ENCODE results near the gene PLA2G12B. TPM values are rescaled to one million over a fixed set of nuclear protein-coding genes. Genes with fewer than 3 reads are reported as not detected.
A peak's percentile ranks its signal among the peaks of the same experiment; 100 is the strongest.
"Not testable (repeated sequence)": the region's sequence is repeated elsewhere in the genome, so short reads cannot be mapped to it uniquely, and the experiment has no call there.

PLA2G12B gene
- total RNA-seq, 1 donor from 2014 or later, result 0.17 TPM

DNA sequence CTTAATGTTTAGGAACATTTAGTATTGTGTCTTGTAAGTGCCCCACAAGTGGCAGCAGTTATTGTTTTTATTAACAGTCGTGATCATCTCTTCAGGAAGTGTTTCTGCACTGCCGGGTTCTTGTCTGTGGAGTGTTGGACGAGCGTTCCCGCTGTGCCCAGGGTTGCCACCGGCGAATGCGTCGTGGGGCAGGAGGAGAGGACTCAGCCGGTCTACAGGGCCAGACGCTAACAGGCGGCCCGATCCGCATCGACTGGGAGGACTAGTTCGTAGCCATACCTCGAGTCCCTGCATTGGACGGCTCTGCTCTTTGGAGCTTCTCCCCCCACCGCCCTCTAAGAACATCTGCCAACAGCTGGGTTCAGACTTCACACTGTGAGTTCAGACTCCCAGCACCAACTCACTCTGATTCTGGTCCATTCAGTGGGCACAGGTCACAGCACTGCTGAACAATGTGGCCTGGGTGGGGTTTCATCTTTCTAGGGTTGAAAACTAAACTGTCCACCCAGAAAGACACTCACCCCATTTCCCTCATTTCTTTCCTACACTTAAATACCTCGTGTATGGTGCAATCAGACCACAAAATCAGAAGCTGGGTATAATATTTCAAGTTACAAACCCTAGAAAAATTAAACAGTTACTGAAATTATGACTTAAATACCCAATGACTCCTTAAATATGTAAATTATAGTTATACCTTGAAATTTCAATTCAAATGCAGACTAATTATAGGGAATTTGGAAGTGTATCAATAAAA lies 22.2 kb downstream of the PLA2G12B start:
- no peak for DNase-seq

DNA sequence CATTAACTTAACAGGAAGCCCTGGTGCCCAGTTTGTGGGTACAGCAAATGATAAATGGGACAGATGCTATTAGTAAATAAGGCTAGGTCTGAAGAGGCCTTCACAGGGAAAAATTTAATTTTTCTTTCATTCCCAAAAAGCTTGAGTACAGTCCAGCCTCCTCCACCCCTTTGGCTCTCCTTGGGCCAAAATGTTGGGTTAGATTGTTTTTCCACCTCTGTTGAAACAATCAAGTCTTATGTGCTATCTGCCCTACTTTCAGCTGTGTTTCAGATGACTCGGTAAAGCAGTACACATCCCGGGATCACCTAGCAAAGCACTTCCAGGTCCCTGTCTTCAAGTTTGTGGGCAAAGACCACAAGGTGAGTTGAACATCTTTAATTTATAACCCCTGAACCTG lies 24.3 kb downstream of the PLA2G12B start:
- no peak for DNase-seq

DNA sequence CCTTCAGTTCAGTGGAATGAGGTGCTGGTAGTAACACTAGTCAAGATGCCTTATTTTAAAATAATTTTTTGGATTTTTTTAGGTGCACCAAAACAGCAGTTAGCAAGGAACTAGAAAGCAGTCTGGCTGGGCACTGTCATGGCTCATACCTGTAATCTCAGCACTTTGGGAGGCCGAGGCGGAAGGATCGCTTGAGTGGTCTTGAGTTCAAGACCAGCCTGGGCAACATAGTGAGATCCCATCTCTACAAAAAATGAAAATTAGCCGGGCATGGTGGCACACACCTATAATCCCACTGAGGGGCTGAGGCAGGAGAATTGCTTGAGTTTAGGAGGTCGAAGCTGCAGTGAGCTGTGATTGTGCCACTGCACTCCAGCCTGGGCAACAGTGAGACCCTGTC lies 25.8 kb downstream of the PLA2G12B start:
- no peak for DNase-seq

DNA sequence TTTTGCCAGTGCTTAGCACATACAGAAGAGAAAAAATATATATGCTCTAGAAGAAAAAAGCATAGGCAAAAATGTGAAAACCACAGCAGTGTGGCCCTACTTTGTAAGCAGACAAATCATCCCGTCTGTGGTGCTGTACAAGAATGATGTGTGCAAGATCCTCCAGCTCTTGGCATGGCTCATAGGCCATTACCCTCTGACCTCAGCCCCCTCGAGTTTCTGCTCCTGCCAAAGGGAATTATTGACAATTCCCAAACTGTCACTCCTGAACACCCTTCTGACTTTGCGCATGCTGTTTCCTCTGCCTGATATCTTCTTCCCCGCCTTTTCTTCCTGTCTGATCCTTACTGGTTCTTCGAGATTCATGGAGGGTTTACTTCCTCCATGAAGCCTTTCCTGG lies 27.1 kb downstream of the PLA2G12B start:
- DNase-seq, result no peak

DNA sequence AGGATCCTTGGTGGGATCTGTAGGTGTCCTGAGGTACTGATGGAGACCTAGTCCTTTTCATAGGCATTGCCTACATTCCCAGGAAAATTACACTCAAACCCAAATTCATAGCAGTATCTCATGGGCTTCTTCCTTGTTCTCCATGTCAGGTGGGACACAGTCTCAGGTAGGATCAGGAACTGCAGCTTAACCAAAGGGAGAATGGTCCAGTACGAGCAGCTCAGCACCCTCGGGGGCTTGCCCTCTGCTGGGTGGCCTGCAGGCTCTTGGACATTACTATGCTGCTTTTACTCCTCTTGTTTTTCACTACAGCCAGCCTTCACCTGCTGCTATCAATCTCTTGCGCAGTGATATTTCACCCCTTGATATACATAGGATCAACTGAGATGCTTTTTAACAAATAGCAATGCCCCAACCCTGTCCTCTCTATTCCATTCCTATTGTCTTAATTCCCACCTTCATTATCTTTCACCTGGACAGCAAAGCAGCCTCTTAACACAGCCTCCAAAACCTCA lies 28.6 kb downstream of the PLA2G12B start:
- no peak for DNase-seq

DNA sequence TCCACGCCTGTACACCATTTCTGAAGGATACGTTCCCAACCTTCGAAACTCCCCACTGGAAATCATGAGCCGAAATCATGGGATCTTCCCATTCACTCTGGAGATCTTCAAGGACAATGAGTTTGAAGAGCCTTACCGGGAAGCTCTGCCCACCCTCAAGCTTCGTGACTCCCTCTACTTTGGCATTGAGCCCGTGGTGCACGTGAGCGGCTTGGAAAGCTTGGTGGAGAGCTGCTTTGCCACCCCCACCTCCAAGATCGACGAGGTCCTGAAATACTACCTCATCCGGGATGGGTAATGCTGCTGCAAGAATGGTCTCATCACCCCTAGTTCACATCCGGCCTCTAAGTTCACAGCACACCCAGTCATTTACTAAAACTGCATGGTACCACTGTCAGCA lies 30.3 kb downstream of the PLA2G12B start:
- DNase-seq, result no peak

DNA sequence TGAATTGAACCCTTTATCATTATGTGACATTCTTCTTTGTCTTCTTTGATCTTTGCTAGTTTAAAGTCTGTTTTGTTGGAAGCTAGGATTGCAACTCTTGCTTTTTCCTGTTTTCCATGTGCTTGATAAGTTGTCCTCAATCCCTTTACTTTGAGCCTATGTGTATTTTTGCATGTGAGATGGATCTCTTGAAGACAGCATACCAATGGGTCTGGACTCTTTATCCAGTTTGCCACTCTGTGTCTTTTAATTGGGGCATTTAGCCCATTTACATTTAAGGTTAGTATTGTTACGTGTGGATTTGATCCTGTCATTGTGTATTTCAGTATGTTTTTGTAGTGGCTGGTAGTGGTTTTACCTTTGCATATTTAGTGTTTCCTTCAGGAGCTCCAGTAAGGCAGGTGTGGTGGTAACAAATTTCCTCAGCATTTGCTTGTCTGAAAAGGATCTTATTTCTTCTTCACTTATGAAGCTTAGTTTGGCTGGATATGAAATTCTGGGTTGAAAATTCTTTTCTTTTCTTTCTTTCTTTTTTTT lies 33.4 kb downstream of the PLA2G12B start:
- not testable (repeated sequence) for DNase-seq

DNA sequence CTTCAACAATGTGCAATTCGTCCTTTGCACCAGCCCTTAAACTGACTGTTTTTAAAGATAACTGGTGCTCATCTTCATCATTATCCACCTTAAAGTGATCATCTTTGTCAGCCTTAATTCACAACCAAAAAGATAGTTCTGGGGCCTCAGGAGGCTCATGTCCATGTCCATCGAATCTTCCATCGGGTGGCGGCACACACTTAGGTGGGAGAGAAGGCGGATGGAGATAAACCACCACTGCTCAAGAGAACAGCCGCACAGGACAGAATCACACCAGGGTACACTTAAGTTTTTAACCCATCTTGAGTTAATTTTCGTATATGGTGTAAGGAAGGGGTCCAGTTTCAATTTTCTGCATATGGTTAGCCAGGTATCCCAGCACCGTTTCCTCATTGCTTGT lies 36.3 kb downstream of the PLA2G12B start:
- no peak for DNase-seq

DNA sequence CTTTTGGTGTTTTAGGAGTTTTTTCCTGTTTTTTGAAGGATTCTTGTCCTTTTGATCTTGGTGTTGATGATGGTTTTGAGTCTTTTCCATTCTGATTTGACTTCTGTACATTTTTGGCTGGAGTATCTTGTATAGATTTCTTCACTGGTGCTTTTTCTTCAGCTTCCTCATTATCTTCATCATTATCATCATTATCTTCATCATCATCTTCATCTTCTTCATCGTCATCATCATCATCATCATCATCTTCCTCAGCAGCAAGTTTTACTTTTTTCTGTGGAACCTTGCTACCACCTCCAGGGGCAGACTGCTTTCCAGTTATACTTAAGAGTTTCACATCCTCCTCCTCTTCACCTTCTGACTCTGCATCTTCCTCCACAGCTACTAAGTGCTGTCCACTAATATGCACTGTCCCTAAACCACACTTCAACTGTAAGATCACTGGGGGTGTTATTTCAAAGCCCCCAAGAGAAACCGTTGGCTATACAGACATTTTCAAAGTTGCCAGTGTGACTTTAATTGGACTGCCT lies 36.7 kb downstream of the PLA2G12B start:
- DNase-seq, result not testable (repeated sequence)

DNA sequence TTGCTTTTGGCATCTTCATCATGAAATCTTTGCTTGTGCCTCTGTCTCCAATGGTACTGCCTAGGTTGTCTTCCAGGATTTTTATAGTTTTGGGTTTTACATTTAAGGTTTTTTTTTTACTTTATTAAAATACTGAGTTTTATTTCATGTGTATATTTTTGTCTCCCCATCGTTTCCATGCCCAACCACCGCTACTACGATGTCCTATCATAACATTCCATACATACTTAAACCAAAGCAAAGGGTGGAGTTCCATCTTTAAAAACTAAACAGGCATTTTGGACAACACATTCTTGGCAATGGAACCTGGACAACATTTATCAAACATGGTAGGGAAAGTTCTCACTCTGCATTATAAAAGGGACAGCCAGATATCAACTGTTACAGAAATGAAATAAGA lies 37.4 kb downstream of the PLA2G12B start:
- not testable (repeated sequence) for DNase-seq

DNA sequence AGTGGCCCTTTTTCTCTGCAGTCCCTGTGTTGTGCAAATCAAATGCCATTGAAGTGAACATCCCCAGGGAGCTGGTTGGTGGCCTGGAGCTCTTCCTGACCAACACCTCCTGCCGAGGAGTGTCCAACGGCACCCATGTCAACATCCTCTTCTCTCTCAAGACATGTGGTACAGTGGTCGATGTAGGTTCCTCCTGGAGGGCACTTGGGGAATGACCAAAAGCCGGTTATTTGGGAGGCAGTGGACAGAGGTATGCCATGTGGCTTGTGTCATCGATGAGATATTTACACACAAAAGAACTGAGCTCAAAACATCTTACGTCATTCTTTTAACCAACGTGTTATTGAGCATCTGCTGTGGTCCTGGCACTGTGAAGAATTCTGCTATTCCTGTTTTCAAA lies 41.3 kb downstream of the PLA2G12B start:
- no peak for DNase-seq

DNA sequence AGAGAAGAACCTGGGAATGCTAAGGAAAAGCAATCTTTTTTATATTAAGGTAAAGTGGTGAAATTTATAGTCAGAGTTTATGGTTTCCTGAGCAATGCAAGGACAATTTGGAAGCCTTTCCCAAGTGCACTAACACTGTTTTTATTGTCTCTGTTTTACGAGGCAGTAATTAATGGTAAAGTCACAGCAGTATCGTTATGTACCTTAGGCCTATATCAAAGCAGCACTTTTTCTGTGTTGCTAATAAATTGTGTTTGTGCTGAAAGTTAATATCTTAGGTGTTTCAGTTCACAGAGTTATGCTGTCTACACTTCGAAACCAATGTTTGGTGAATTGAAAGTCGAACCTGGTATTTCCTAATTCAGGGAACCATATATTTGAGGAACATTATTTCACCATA lies 41.9 kb downstream of the PLA2G12B start:
- no peak for DNase-seq

DNA sequence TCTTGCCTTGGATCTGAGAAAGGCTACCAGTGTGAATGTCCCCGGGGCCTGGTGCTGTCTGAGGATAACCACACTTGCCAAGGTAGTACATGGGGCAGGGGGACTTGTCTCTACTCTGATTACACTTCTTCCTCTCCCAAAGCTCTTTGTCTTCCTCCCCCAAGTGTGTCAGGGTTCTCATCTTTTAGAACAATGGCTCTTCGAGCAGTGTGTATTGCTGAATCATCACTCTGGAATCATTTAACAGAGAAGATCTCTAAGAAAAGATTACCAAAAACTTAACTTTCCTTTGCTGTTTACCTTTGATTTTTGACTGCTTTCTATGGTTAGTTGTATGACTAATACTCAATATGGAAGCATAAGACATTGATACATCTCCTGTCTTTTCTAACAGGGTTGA lies 42.8 kb downstream of the PLA2G12B start:
- DNase-seq, result no peak

DNA sequence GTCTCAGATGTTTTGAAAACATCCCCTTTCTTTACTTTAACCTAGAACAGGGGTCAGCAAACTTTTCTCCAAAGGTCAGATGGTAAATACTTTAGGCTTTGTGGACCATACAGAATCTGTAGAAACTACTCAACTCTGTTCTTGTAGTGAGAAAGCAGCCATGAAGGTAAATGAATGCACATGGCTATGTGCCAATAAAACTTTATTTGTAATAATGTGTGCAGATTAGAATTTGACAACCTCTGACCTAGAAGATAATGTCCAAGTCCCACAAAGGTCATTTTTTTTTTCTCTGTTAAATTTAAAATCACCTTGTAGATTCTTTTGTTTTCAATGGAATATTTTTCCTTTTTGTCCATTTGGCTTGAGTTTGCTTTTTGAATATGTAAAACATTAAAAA lies 43.9 kb downstream of the PLA2G12B start:
- no peak for DNase-seq

DNA sequence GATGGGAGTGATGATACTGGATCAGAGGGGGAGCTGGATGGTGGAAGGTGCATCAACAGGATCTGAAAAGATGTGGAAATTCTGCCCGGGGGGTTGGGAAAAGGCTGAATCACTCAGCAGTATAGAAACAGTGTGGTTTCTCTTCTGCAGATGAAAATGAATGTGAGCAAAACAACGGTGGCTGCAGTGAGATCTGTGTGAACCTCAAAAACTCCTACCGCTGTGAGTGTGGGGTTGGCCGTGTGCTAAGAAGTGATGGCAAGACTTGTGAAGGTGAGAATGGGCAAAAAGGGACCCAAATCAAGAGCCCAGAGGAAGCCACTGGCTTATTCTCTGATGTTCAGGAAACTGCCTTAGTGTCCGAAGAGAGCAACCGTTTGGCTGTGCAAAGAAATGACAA lies 48.2 kb downstream of the PLA2G12B start:
- DNase-seq, result no peak

DNA sequence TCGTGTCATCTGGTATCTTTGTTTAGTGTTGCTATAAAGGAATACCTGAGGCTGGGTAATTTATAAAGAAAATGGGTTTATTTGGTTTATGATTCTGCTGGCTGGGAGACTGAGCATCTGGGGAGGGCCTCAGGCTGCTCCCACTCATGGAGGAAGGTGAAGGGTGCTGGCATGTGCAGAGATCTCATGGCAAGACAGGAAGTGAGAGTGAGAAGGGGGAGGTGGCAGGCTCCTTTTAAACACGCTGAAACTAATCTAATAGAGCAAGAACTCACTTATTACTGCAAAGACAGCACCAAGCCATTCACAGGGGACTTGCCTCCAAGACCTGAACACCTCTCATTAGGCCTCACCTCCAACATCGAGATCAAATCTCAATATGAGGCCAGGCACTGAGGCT lies 49.8 kb downstream of the PLA2G12B start:
- DNase-seq, result no peak

DNA sequence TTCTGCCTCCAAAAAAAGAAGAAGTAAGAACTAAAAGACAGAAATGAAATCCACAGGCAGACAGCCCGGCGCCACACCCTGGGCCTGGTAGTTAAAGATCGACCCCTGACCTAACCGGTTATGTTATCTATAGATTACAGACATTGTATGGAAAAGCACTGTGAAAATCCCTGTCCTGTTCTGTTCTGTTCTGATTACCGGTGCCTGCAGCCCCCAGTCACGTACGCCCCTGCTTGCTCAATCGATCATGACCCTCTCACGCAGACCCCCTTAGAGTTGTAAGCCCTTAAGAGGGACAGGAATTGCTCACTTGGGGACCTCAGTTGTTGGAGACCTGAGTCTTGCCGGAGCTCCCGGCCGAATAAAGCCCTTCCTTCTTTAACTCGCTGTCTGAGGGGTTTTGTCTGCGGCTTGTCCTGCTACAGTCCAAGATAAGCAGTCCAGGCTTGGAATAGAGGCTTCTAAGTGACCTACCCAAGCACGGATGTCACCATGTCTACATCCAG lies 50.6 kb downstream of the PLA2G12B start:
- DNase-seq, result not testable (repeated sequence)

DNA sequence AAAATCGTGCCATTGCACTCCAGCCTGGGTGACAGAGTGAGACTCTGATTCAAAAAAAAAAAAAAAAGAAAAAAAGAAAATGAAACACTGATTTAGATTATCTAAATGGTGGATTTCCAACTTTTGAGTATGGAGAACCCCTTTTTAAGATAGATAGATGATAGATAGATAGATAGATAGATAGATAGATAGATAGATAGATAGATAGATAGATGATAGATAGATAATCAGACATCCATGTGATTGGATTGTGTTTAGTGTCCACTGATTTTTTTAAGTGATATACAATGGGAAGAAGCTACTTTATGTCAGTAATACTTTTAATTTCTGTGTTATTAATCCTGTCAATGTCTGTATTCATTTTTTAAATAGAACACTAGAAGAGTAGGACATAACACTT lies 55.1 kb downstream of the PLA2G12B start:
- no peak for DNase-seq

DNA sequence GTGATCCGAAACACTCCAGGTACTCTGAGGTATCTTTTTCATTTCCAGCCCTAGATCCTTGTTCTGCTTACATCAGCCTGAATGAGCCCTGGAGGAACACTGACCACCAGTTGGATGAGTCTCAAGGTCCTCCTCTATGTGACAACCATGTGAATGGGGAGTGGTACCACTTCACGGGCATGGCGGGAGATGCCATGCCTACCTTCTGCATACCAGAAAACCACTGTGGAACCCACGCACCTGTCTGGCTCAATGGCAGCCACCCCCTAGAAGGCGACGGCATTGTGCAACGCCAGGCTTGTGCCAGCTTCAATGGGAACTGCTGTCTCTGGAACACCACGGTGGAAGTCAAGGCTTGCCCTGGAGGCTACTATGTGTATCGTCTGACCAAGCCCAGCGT lies 56.0 kb downstream of the PLA2G12B start:
- no peak for DNase-seq

DNA sequence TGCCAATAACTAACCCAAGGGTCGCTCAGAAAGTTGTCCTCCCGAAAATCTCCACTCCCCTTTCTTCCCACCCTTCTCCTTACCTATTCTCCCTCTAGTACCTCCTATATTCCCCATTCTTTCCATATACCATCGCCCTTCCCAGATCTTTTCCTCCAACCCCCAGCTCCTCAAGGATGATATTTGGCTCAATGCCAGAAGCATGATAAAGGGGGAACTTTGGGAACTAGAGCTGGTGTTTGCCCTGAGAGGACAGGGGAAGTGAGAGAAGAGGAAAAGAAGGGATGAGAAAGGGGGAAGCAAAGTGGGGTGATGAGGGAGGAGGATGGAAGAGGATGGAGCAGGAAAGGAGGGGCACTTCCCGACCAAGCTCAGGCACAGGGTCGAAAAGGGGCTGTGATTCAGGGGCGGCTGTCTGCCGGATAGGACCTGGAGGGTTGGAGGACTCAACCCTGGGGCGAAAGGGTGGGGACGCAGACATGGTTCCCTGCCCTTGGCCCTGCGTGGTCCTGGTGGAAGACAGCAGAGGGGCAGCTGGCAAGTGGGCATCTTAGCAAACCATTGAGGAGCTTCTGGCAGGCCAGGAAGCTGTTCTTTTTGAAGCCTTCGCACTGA lies 59.3 kb downstream of the PLA2G12B start:
- DNase-seq, result no peak

DNA sequence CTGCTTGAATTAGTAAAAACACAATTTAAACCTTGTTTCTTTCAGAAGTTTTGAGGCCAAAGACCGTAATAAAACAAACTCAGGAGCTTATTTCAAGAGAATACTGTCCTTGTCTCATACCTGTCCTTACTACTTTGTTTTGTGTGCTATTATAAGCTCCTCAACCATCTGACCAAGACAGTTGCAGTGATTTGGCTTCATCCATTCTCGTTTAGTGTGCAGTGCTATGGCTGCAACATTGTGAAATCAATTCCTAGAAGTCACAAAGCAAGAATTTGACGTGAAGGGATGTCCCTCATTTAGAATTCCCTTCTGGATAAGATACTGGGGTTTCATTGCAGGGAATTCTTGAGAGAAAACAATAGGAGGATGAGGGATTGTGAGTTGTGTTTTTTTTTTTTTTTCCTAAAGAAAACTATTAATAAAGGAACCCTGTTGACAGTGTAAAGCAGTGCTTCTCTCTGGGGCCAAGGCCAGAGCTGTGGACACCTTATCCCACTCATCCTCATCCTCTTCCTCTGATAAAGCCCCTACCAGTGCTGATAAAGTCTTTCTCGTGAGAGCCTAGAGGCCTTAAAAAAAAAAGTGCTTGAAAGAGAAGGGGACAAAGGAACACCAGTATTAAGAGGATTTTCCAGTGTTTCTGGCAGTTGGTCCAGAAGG lies 61.3 kb downstream of the PLA2G12B start, which contains the start of gene OIT3:
Gene OIT3 (plus strand): TSS at position 604 of the 663 bp plus-strand sequence. CDS start 60 bp downstream, outside the sequence.
- no peak for DNase-seq

DNA sequence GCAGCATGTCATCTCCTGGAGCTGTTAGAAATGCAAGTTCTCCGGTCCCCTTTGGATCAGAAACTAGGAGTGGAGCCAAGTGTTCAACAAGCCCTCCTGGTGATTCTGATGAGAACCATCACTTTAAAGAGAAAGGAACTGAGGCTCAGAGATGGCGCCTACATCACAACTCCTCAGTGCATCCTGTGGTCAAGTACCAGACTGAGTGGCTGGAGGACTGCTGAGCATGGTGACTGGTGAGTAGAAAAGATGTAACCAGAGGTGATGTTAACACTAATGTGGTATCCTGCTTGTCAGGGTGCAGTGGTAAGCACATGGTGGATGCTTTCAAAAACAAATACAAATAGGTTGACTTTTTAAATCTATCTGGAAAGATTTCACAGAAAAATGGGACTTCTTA lies 64.5 kb downstream of the PLA2G12B start:
- no peak for DNase-seq

DNA sequence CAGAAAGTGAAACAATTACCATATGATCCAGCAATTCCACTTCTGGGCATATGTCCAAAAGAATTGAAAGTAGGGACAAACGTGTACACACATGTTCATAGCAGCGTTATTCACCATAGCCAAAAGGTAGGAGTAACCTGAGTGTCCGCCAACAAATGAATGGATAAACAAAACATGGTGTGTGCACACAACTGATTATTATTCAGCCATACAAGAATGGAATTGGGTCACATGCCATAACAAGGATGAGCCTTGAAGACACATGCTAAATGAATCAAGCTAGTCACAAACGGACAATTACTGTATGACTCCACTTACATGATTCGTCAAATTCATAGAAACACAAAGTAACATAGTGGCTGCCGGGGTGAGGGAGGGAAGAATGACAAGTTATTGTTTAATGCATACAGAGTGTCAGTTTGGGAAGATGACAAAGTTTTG lies 65.2 kb downstream of the PLA2G12B start:
- DNase-seq, result peak; percentile 41
